Measurements from ENCODE around the gene SGCE.

The SGCE gene

DNA sequence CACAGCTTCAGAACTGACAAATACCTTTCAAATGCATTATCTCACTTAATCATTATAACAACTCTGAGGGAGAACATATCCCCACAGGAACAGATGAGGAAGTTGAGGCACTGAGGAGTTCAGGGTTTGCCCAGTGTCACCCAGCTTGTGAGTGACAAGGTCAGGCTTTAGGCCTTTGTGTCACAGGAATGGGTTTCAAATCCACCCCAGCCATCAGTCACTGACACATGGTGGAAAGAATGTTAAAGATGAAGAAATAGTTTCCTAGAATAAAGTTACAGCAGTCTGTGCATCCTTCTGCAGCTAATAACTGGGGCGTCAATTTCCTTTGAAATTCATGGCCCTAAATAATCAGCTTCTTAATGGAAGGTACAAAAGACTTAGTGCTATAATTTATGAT, 37.8 kb downstream of the SGCE start:
- no peak for DNase-seq

DNA sequence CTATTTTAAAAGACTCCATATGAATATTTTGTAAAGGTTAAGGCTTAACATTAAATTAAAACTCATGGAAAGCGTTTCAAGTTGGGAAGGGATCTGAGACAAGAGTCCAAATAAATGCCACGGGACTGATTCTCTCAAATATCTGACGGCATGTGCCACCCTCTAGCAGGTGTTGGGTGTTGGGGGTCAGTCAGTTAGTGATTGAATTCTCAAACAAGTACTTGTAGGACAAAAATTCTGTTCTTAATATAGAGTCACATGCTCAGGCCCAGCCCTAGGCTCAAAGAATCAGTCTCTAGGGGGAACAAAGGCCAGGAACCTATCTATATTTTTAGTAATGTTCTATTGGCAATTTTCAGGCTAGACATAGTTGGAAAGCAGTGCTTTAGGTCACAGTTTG, 39.1 kb downstream of the SGCE start:
- DNase-seq: no peak

DNA sequence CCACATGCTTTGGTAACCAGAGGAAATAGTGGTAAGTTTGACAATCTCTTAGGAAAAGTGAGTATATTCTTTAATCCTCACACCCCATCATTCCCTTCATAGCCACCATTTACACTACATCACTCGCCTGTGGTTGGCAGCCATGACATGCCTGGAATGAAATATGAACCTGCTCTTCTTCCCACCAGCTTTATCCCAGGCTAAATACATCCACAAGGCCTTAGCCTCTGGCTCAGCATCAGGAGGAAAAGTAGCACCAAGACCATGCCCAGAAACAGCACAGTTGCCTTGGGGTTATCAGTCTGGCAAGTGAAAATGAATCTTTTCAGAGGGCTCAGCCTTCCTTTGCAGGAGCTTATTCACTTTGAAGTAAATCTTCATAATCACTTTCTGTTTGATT, 40.3 kb downstream of the SGCE start:
- DNase-seq: no peak

DNA sequence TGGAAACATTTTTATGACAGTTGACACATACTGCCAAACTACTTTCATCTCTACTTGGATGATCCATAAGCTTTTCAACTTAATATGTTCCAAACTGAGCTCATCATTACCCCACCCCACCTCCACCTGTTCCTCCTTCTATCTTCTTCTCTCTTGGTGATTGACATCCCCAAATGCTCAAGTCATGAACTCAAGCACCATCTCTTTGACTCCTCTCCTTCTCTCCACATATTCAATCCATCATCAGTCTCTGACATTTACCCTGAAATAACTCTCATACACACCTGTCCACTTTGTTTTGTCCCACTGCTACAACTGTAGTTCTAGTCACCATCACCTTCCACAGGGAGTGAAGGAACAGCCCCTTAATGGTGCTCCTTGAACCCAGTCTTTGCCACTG, 43.3 kb downstream of the SGCE start:
- DNase-seq: no peak

DNA sequence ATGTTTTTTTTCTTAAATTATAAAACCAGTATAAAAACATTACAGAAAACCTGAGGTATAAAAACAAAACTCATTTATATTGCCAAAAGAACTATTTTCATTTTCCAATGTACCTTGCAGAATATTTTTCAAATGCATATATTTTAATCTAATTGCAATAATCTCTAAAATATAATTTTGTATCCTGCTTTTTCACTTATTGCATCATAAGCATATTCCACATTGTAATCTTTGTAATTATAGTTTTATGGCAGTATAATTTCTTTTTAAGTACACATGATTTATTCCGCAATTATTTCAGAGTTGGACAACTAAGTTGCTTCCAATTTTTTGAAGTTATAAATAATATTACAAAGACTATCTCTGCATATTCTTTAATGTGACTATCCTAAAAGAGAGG, 43.7 kb downstream of the SGCE start:
- DNase-seq: no peak

DNA sequence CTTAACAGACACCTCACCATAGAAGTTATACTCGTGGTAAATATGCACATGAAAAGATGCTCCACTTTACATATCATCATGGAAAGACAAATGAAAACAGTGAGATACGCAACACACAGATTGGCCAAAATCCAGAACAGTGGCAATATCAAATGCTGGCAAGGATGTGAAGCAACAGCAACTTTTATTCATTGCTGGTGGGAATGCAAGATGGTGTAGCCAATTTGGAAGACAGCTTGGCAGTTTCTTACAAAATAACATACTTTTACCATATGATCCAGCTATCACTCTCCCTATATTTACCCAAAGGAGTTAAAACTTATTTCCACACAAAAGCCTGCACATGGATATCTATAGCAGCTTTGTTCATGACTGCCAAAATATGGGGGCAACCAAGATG, 46.4 kb downstream of the SGCE start:
- no peak for DNase-seq

DNA sequence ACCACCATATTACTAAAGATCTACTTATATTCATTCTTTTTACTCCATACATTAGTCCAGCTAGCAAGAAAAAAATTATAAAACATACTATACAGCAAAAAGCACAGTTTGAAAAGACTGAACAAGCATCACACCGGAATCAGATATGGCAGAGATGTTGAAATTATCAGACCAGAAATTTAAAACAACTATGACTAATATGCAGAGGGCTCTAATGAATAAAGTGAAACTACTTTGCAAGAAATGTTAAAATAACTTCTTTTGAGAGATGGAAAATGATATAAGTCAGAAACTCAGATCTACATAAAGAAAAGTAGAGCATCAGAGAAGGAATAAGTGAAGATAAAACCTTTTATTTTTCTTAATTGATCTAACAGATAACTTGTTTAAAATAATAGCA, 50.9 kb downstream of the SGCE start:
- DNase-seq: no peak

DNA sequence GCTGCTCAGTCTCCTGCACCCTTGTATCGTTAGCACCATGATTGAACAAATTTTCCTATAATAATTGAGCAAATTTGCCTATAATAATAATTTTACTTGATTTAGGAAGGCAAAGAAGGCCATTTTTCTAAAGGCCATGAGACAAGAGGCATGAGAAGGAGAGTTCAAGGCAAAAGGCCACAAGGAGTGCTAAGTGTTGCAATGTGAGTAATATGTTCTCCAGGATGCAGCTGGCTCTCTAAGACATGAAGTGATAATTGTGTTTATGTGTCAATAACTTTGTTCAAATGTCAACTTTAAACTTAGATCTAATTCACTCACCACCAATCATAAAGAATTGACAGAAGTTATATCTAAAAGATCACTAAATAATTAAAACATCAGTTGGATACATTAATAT, 53.8 kb downstream of the SGCE start:
- DNase-seq: no peak

DNA sequence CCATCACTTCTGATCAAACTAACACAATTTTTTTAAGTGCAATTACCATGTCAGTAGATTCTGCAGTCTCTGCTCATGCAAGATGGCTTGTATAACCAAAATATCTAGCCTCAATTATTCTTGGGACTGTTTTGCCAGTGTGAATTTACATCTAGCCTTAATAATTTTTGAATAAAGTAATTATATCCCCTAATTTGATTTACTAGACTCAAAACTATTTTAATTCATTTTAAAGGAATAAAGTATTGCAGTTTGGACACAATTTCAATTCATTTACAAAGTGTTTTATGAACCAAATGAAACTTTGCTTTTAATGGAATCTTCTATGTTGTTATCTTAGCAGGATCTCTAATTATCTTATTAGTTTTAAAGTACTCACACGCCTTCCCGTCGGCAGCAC, 55.7 kb downstream of the SGCE start:
- DNase-seq: no peak

DNA sequence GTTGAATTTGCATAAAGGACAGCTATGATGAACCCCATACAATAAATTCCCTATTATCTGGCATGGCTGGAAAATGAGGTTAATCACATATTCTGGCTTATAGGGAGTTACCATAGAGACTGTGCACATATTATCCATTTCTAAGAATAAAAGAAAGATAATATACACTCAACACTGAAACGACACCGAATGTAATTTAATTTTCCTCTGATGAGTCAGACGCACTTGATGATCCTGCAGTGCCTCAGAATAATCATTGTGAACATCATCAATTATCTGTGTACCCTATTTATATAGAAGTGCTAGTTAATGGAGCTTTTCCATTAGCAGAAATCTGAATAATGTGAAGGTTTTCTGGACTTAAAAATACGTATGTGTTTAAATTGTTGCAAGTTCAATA, 60.2 kb downstream of the SGCE start:
- DNase-seq: no peak

DNA sequence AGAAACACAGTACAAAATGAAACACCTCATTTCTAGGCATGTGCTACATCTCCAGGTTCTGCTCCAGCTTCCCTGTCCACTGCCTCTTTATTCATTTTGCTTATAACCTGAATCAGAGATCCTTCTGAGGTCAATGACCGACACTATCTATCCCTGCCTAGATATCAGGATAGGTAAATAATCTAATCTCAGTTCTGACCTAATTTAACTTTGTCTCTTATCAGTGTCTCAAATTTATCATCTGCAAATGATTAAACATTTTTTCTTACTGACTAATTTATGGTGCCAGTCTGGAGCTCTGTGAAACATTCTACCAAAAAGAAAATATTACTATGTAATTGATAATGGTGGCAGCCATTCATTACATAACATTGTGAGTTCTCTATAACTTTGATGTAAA, 61.1 kb downstream of the SGCE start:
- DNase-seq: no peak

DNA sequence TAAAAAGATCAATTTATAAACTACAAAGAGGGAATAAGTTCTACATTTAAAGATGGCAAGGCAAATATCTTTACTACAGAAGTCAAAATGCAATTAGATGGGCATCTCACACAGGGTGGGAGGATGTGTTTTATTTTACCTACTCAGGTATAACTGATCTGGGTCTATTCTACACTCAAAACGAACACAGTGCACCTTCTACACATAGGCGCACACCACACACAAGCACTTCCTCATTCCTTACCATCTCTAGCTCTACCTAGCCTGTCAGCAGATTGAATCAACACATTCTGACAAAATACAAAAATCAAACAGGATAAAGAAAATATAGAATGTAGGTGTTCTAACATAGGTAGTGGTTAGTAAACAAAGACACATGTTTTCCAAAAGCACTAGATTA, 64.8 kb downstream of the SGCE start:
- no peak for DNase-seq

DNA sequence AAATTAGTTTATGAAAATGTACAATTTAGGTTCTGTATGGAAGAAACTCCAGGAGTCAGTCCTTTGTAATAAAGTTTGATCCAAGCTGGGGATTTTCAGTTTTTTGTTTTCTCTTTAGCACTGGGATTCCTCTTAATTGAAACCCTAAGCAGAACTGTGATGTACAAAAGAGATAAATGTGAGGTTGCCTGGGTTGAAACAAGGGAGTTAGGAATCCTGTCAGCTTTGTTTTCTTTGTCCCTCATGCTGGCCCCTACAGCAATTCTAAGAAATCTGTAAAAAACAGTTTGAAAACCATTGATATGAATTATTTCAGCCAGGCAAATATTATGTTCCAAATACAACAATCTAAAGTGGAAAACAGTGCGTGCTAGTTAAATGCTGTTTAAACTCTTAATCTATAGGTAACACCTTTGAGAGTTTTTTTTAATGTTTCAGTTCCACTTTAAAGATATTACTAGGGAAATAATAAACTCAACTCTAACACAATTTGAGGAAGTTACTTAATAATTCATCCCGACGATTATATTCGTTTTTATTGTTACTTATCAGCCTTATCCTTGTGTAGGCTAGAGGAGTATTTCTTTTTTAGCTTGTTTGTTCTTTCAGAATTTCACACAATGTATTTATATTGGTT, 65.3 kb downstream of the SGCE start:
- no peak for DNase-seq

DNA sequence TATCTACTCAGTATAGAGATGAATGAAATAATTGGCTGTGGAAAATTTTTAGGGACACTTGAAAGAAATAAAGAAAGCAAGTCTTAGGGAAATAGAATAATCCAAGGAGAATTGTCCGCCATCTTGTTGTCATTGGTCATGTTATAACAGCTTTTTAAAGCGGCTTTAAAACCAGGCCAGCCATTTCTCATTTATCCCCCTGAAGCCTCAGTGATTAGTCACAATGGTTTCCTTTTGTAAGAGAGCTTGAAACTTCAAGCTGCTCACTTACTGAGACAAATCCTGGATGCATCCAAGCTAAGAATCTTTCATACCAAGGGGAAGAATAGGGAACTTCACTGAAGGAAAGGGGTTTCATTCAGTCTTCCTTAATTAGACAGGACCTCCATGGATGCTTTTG, 67.9 kb downstream of the SGCE start:
- DNase-seq: no peak

DNA sequence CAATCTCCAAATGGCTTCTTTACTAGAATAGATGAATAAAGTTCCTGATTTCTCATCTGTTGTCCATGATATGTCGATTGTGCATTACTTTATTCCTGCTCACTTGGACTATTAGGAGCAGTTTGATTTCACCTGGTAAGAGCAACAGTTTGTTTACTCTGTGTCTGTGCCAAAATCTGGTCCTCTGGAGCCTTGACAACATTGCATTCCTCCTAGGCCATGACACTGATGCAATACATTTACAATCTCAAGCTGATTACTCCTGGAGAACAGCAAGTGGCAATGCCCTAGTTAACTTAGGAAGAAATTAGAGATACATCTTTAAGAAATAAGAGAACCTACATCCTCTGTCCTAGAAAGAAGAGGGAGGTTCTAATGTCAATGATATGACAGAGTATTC, 71.8 kb downstream of the SGCE start:
- DNase-seq: no peak

DNA sequence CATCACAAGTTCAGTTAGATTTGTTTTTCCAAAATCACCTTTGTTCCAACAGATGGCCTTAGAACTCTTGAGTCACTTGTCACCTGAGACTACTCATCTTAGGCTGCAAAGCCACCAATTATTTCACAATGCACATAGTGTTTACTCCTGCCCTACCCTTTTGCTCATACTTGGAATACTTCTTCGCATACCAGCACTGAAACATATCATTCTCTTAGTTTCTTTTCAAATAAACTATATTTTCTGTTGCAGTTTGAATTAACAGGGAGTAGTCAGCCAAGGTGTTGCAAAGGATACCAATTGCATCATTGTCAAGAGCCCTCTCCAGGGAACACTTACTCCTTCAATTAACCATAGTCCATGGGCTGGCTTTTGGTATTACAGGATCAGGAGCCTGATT, 75.3 kb downstream of the SGCE start:
- no peak for DNase-seq

DNA sequence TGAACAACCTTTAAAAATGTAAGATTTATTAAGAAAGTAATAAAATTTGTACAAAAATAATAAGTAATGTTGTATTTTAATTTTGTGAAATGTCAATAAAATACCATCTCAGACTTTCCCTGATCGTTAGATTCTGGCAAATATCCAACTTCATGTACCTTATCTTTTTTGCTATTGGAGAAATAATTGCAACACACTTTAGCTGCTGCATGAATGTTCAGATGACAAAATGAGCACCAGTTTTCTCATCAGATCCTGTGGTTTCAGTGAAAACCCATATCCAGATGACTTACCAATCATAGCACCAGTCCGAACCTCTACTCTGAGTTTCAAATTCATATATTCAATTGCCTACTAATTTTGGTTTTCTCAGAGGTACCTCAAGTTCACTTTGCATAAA, 76.5 kb downstream of the SGCE start:
- no peak for DNase-seq

DNA sequence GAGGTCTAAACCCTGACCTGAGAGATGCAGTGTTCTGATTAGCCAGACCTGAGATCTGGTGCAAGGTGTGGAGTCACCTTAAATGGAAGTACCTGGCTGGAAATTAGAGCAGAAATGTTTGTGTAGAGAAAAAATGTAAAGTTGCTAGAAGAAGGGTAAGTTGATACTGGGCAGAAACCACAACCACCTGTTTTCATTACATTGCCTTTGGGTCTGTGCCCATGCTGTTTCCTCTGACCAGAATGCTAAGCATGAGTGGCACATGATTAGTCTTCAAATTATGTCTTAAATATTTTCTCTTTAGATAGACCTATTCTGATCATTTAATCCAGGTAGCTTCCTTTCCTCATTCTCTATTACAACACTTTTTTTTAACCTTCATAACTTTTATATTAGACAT, 77.3 kb downstream of the SGCE start:
- no peak for DNase-seq

DNA sequence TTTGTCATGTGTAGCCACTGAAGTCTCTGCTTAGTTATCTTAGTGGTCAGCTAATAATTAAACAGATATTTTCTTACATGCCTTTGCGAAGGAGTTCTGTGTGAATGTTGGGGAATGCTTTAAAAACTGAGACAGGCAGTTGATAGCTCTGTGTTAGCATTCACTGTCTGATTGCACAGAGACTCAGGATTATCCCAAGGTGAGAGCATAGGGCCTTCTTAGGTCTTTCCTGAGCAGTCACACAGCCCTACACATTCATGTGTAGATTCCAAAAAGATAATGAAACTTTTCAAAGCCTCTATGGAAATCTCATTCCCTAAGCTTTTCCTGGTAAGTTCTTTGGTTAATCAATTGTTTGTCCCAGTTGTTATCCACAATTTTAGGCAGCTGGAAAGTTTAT, 78.6 kb downstream of the SGCE start:
- no peak for DNase-seq

DNA sequence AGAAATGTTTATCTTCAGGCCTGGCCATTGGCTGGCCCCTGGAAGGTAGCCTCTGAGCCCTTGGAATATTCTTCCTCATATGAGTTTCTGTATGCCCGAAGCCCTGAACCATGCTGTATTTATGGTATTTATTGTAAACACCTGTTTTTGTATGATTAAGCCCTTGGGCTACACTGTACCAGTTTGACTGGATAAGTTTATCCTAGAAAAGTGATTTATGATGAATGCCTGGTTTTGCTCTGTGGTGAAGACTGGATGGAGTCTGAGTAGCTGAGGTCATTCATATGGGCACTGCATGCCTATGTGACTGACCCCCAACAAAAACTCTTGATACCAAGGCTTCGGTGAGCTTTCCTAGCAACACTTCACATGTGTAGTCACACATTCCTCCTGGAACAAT, 79.6 kb downstream of the SGCE start:
- no peak for DNase-seq

DNA sequence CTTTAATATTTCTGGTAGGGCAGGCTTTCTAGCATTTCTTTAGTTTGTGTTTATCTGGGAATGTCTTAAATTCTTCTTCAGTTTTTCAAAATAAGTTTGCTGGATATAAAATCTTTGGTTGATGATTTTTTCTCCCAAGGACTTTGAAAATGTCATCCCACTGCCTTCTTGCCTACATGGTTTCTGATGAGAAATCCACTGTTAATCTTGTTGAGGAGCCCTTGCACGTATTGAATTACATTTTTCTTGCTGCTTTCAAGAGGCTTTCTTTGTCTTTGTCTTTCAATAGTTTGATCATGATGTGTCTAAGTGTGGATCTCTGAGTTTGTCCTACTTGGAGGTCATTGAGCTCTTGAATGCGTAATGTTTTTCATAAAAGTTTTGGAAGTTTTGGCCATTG, 80.3 kb downstream of the SGCE start:
- DNase-seq: no peak

DNA sequence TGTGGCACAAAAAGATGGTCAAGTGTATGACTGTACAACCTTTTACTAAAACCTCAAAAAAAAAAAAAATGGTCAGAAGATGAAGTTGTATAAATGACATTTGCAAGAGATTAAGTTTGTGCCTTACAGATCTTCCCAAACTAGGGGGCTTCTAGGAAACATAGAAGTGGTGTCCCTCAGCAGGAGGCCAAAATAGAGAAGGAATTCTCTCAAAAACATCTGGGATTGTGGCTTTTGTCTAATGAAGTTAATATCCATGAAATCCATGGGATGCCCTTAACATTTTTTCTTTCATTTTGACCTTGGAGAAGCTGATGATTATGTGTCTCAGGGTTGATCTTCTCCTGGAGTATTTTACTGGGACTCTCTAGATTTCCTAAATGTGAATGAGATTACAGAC, 84.1 kb downstream of the SGCE start:
- DNase-seq: no peak

DNA sequence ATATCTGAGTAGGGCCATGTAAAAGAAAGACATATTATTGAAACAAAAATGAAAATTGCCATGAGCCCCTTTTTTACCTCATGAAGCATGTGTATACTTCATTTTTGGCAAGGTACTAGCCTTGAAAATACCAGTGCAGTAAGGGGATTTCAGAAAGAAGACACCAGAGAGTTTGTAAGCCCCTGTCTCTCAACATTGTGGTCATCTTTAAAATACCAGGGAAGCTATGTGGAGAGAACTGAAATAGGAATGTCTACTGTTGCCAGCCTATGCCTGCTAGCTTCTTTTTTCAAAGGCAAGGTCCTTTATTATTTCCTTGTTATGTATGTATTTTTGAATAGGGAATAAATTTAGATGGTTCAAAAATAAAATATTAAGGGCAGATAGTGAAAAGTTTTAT, 88.5 kb downstream of the SGCE start:
- DNase-seq: no peak

DNA sequence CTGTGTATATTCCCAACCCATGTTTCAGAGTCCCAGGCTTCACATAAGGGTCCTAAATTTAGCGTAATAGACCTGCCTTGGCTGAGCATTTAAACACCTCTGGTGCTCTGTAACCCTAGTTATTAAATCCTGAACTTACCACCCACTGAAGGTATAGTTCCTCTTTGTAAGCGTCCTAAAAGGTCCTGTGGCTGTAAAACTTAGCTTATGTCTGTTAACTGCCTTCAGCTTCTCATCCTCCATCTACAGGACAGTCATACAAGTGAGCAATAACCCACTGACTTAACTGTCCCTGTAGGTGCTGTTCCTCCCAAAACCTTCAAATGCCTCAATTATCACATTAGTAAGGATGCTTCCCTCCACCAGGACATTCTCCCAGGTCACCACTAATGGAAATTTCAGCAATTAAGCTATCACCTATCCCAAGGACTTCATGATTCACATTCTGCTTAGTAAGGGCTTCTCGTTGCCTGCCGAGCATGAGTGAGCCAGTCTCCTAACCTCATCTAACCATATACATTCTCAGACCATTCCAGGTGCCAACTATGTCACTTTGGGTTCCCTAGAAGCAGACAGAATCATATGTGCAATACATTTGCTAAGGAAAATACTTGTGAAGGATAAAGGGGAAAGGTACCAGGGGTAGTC, 90.6 kb downstream of the SGCE start:
- DNase-seq: no peak

DNA sequence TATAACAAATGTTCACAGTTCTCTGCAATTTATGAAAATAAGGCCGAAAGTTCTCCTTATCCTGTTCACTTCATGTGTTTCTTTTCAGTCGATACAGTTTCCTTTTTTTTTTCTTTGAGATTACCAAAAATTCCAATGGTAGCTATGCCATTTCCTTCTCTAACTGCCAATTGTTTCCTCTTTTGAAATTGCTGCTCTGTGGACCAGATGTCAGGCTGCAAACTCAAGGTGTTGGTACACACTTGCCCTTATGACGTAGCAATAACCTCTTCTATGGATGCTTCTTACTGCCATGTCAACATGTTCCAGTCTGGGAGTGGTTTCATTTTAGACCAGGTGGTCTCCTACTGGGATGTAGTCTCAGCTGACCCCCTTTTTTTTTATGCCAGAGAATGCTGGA, 93.4 kb downstream of the SGCE start:
- no peak for DNase-seq
